HepG2 (cell line): ENCODE measurements around the gene FYB1.

ENCODE experiments used
- HNF4G ChIP-seq, 2 experiments: sonication (generic) in 1 of 2; formaldehyde crosslinking in 1 of 2; IDR thresholded peaks; 2 replicates each; pipeline versions ENCODE4 v1.4.0 to v1.6.1; 2011 to 2020; ENCODE audit warnings: borderline replicate concordance in 2 of 2, low read depth in 2 of 2, mild to moderate bottlenecking in 2 of 2, low read length in 1 of 2, missing genetic modification reagents in 1 of 2, moderate library complexity in 1 of 2
- KDM1A ChIP-seq: IDR thresholded peaks from 2 replicates; pipeline ENCODE4 v1.6.1; 2016; ENCODE audit warnings: missing compliant biosample characterization
- MIER2 ChIP-seq: IDR thresholded peaks from 2 replicates; pipeline ENCODE4 v1.6.1; 2016; ENCODE audit warnings: missing biosample characterization, missing genetic modification reagents
- MYC ChIP-seq: sonication (generic); formaldehyde crosslinking; IDR thresholded peaks from 2 replicates; pipeline ENCODE4 v1.9.0; 2021; ENCODE audit warnings: missing genetic modification reagents, borderline replicate concordance
- SIN3A ChIP-seq: IDR thresholded peaks from 2 replicates; pipeline ENCODE4 v1.6.1; 2011; ENCODE audit warnings: low read depth, mild to moderate bottlenecking, control low read depth, low read length, borderline replicate concordance
- TAF1 ChIP-seq: sonication (generic); formaldehyde crosslinking; IDR thresholded peaks from 2 replicates; pipeline ENCODE4 v1.4.0; 2020; ENCODE audit warnings: missing genetic modification reagents
- YY1 ChIP-seq: IDR thresholded peaks from 2 replicates; pipeline ENCODE4 v1.6.1; 2011; ENCODE audit warnings: low read length, low read depth, moderate library complexity, mild to moderate bottlenecking; ENCODE audit not compliant: insufficient read depth, insufficient replicate concordance
- ZNF609 ChIP-seq: sonication (generic); formaldehyde crosslinking; IDR thresholded peaks from 2 replicates; pipeline ENCODE4 v1.4.0; 2020; ENCODE audit warnings: mild to moderate bottlenecking, missing genetic modification reagents, borderline replicate concordance

- TF ChIP-seq HNF4G (IDR thresholded peaks at IDR 0.05; ENCODE audit: borderline replicate concordance, low read depth, low read length) (no peak), HNF4G (CRISPR knock-in tag; IDR thresholded peaks at IDR 0.05; ENCODE audit: borderline replicate concordance, low read depth) (no peak), ZNF609 (CRISPR knock-in tag) (no peak), SIN3A (no peak), YY1 (no peak), KDM1A (no peak), MIER2 (CRISPR knock-in tag) (no peak), TAF1 (no peak), MYC (CRISPR knock-in tag) (no peak)
Observed at GRCh38 chr5:39068099-39068498, 151.3 kb downstream of the FYB1 start.
